ENCODE data around the gene CHRM1.

The CHRM1 gene

DNA sequence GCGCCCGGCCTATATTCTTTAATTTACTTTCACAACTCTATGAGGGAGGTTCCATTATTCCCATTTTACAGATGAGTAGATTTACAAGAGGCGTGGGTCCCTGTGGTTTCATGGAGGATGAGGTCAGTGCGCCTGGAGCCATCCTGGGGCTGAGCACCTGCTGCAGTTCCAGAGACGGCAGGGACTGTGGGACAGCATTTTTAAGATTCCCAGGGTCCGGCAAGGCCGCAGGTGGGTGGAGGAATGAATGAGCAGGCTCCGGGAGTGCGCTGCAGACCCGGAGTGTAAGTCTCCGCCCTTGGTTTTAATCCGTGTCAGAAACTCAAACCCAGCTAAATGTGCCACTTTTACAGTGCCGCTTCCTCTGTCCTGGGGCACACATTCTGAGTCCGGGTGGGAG, 4.1 kb upstream of the CHRM1 start:
- no peak for DNase-seq

DNA sequence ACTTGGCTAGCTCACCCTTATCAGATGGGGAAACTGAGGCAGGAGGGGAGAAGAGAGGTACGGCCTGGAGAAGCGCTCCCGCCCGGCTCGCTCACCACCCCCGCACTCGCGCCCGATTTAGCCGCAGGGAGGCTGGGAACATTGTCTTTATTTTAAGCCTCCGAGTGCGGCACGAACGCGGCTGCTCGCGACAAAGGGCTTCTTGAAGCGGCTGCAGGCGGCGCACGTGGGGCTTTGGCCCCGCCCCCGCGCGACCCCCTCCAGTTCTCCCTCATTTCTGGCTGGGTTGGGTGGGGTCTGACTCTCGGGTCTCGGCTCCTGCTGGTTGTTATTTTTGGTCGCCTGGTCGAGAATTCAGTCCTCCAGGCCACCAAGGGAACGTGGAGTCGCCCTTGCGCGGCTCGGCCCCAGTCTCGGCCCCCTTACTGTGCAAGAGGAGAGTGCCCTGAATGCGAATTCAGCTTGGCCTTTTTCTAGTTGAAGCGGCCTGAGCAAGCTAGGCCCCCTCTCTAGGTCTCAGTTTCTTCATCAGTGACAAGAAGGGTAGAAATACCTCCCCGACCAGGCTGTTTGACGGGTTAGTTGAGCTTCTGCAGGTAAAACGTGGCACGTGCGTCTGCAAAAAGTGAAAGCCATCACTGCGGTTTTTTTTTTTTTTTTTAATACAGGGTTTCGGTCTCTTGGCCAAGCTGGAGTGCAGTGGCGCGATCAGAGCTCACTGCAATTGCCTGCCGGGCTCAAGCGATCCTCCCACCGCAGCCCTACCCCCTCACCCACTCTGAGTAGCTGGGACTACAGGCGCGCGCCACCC, 2.6 kb upstream of the CHRM1 start:
- DNase-seq, result no peak

DNA sequence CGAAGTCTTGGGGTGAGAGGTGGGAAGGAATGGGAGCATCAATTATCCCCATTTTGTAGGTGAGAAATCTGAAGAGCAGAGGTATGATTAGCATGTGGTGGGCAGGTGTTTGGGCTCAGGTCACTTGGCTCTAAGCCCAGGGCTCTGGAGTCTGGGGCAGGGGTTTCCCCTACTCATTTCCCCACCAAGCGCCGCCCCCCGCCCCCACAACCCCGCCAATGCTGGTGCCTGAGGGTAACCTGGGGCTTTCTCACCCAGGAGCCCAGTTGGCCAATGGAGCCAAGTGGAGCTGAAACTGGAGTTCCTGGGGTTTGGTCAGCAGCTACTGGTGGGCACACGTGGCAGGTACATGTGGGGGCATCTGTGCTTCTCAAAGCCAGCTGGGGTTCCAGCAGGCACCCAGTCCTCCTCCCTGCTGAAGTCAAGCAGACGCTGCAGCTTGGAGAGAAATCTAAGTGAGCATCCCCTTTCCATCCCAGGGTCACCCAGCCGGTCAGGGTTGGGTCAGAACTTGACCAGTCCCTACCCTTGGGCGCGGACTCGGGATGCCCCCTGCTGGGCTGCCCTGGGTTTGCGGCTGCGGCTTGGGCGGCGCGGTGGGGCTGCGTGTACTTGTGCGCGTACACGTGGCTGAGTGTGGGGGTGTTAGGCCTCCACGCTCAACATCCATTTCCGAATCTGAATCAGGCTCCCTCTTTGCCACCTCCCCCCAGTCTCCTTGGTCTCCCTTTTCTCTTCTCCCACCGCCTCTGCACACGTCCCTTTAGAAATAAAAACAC, 1.7 kb upstream of the CHRM1 start:
- no peak for DNase-seq

DNA sequence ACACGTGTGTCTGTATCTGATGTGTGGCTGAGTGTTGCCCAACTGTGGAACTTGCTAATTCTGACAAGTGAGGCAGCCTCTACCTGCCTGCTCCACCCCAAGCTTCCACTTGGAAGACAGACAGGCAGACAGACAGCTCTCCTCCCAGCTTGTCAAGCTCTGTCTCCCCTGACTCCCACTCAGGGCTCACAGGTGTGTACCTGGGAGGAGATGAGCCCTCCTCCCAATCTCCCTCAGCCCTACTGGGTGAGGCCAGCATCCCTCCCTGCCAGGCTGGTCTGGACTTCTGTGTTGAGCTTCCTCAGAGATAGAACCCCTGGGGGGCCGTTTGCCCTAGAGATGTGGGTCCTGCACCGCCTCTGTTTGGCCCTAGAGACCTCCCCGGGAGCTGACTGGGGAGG, 1.0 kb upstream of the CHRM1 start:
- no peak for DNase-seq

DNA sequence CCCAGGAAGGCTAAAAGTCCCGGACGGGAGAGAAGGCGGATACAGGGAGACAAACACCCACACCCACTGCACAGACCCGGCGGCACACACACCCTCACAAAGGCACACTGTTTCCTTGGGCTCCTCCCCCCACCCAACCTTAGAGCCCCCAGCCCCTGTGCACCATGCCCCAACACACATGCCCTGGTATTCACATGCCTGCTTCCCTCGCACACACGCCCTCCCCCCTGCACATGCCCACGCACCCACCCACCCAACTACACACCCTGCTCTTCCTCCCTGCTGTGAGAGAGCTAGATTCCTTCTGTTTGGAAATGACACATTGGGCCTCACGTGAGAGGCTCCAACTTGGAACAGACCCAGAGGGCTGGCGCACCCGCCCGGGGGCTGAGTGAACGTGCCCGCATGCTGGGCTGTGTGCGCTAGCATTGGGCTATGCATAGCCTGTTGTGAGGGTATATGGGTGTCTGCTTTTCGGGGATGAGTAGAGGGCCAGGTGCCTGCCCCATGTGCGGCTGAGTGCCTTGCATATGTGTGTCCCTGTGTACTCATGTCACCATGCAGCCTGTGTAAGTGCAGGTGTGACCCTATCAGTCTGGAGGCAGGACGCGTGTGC, 518 bp upstream of the CHRM1 start:
- DNase-seq, result no peak

DNA sequence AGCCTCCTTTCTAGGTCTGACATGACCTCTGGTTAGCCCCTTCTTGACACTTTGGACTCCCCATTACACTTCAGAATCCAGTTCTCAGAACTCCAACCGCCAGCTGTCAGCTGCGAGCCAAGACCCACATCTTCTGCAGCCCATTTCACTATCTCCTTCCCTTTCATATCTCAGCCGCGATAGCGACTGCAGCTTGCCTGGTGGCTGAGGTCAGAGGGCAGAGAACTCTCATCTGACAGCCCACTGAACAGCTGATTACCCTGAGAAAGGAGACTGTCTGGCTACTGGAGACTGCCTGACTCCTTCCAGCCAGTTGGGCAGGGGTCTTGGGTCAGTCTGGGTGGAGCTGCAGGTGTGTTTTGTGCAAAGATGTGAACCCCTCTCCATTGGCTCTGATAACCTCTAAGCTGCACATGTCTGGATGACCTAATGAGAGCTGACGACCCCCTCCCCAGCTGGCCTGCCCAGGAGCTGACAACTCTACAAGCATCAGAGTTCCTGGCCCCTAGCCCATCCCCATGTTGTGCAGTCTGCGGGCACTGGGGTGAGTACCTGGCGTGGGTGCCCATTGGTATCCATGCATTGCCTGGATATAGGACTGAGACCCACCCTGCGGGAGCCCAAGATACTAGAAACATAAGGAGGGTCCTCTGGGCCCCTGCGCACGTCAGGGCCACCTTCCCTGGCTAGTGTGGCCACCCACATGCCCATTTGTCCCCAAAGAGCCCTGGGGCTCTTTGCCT, 1.1 kb downstream of the CHRM1 start:
- no peak for DNase-seq

DNA sequence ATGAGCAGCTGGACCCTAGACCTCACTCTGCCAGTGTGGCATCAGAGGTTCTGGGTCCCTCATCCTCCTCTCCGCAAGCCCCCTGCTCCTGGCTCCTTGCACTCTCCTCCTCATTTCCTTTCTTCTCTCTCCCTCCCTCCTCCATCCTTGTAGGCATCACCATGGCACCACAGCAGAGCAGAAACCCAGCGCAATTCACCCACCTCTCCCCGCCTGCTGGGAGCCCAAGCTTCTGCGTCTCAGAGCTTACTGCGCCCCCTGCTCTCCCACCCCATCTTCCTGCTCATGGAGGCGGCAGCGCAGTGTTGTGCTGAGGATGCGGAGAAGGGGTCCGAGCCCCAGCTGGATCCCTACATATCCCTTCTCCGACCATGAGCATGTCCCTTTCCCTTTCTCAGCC, 1.7 kb downstream of the CHRM1 start:
- no peak for DNase-seq

DNA sequence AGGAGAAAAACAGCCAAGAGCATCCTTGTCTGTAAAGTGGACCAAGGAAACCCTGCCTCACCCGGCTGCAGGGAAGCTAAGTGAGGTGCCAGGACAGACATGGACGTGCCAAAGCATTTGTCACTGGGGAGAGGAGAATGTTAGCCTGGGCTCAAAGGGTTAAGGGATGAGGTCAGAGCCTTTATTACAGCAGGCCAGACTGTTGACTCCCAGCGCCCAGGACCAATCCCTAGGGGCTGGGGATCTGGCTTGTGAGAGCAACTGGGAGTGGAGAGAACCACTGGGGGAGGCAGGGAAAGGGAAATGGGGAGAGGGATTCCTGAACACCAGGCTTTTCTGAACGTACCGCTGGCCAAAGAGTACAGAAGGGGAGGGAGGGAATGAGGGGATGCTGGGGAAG, 2.6 kb downstream of the CHRM1 start:
- DNase-seq, result no peak

DNA sequence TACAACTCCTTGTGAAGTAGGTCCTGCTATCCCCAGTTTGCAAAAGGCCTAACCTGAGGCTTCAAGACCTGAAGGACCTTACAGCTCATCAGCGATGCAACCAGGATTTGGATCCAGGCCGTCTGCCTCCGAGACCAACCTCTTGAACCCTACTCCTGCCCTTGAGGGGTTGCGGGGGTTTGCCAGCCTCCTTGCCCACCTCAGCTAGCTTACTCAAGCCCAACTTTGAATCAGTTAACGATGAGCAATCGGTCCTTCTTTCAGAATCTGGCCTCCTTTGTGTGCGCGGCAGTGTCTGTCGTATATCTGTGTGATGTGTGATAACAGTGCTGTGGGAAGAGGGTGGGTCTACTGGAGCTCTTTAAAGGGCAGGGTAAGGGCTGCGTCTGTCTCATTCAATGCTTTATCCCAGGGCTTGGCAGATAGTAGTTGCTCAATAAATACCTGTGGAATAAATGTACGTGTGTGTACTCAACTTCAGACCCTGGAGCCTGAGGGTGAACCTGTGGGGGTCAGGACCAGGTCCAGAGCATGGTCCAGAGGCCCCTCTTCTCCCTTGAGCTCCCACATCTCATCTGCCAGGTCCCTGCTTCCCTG, 3.2 kb downstream of the CHRM1 start:
- DNase-seq, result no peak

DNA sequence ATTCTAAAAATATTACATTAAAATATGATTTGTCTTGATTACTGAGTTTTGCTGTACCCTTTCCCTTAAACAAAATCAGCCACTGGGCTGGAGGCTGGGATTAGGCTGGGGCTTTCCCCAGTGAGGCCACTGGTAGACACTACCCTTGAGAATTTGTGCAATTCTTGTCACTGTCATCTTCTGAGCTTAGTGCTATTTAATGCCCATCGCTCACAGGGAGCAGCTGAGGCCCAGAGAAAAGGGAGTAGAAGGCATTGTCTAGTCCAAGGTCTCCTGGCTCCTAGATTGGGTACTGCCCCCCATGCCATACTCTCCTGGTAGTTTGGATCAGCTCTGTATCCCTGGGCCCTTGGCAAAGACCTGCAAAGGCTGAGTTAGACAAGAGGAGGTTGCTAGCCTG, 6.7 kb downstream of the CHRM1 start:
- no peak for DNase-seq

DNA sequence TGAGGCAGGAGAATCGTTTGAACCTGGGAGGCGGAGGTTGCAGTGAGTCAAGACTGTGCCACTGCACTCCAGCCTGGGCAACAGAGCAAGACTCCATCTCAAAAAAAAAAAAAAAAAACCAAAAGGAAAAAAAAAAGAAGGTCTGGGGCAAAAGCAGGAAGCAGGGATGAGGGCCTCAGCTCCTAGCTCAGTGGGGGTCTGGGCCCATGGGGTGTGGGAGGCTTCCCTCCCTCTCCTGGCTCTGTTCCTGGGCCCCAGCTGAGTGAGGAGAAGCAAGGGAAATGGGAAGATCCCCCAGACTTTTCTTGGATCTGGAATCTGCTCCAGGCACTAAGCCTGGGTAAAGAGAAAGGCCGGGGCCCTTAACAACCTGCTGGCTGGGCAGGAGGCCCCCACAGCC, 8.9 kb downstream of the CHRM1 start:
- no peak for DNase-seq

DNA sequence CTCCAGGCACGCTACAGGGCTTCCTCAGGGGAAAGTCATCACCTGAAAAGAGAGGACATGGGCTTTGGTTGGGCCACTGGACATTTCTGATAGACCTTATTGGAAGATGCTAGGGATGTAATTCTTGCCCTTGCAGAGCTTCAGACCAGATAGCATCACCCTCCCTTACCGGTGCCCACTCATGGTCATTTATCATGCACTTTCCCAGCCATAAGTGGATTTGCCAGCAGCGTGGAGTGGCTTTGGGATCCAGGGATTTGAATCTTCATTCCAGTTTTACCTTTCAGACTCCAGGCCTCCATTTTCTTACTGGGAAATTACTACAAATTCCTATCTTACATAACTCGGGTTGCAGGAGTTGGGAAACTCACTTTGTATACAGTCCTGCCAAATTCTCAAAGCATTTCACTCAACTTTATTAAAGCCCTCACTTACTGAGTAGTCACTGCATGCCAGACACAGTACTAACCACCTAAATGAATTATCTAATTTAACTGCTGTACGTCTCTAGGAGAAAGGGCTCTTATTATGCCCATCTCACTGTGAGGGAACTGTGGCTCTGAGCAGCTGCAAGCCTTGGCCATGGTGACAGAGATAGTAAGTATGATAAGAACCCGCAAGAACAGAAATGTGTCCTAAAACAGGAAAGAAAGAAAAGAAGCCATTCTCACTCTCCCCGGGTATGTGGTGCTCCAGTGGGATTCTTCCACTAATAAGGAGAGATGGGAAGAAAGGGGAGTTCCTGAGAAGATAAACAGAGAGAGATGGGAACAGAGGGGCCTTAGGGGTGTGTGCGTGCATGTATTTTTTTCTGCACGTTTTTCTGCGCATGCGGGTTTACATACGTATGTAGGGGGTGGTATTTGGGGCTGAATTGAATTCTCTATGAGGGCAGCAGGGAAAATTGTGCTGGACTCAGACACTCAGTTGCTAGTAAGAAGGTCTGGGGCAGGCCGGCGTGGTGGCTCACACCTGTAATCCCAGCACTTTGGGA, 9.7 kb downstream of the CHRM1 start:
- DNase-seq, result no peak

DNA sequence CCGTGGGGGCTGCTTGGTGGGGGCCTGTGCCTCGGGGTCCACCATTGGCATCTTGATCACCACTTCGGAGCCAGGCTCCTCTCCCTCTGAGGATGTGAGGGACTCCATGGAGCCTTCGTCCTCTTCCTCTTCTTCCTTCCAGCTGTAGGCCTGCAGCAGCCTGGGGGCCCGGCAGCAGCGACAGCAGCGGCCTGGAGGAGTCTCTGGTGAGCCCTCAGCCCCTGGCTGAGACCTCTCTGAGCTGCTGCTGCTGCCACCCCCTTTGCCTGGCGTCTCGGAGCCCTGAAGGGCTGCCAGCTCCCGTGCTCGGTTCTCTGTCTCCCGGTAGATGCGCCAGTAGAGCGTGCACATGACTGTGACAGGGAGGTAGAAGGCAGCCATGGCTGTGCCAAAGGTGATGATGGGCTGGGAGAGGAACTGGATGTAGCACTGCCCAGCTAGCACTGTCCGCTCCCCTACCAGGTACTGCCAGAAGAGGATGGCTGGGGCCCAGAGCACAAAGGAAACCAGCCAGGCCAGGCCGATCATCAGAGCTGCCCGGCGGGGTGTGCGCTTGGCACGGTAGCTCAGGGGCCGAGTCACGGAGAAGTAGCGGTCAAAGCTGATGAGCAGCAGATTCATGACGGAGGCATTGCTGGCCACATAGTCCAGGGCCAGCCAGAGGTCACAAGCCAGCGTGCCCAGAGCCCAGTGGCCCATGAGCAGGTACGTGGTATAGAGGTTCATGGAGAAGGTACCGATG, 10.9 kb downstream of the CHRM1 start:
- DNase-seq, result no peak

DNA sequence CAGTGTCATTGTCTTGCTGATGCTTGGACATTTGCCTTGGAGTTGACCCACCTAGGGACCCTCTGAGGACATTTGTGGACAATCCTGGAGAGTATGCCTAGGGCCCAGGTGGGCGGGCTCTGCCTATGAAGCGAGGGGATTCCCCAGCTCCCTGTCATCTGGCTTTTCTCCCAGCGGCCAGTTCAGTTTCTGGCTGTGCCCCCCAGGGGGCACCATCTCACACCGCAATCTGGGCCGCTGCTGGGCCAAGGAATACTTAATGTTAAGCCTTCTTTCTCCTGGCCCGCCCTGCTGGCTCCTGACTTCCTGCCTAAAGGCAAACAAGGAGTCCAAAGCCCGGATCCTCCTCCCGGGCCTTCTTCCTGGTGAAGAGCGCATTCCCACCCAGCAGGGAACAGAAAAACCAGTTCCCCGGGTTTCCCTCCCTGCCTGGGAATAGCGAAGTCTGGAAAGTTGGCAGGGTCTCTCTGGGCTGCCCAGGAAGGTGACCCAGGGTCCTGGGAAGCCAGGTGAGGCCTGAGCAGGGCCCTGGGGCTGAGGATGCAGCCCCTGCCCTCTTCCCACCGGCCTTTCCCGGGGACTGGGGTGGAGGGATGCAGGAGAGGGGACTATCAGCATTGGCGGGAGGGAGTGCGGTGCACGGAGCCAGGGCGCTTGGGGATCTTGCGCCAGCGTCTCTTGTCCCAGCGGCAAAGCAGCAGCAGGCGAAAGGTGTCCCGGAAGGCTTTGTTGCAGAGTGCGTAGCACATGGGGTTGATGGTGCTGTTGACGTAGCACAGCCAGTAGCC, 11.9 kb downstream of the CHRM1 start:
- no peak for DNase-seq

DNA sequence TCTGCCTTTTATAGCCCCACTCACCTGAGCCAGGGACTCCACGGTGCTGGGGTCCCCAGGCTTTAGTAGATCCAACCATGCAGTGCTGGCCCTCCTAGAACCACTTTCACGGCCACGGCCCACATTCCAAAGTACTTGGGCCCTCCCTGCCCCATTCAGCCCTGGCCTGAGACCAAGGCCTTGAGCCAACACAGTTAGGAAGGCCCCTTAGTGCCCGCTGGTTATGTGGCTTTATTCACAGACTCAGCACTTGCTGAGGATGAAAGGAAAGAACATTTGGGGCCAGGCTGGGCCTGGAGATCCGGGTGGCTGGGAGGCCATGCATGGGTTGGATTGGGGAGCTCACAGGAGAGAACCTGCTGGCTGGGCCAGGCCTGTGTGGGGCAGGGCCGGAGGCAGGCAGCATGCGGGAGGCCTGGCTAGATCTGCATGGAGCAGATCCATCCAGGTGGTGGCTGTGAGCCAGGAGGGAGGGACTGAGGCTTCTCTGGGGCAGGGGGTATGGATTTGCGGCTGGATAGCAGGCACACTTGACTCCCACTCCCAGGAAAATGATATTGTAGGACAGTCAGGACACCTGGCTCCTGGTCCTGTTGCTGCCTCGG, 12.6 kb downstream of the CHRM1 start:
- no peak for DNase-seq

DNA sequence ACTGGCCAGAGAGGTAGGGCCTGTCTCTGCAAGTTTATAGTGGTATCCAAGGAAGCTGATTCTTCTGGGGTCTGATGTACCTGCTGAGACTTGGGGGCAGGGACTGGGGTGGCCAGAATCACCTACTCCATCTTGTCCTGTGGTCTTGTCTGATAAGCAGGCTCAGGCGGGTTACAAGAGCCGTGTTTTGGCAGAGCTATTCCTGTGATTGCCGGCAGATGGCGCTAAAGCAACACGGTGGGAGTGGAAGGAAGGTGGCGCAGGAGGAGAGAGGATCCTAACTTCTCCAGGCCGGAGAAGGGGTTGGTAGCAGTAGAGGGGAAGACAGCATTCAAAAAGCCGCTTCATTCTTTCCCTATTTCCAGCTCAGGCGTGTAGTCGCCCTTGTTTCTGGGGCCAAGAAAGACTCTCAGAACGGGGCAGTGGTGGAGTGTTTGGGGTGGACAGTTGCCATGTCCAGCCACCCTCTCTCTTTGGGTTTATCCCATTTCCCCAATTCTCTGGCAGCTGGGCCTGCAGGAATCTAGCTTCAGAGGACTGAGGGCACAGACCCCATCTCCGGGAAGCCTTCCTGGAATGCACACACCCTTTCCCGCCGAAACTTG, 15.1 kb downstream of the CHRM1 start:
- peak; percentile 71 for DNase-seq

DNA sequence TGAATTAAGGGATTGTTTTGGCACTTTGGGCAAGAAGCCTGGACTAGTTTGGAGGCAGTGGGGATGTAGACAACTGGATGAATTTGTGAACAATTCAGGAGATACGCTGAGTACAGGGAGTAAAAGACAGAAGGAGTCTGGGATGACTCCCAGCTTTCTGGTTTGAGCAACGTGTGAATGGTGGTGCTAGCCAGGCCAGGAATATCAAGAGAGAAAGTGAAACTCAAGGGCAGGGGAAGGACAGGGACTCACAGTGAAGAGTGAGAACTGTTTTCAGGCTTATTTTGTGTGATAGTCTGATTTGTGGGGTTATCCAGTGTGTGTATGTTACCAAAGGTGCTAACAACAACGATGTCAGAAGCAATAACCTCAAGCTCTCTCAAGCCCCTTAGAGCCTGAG, 15.9 kb downstream of the CHRM1 start:
- DNase-seq, result no peak

DNA sequence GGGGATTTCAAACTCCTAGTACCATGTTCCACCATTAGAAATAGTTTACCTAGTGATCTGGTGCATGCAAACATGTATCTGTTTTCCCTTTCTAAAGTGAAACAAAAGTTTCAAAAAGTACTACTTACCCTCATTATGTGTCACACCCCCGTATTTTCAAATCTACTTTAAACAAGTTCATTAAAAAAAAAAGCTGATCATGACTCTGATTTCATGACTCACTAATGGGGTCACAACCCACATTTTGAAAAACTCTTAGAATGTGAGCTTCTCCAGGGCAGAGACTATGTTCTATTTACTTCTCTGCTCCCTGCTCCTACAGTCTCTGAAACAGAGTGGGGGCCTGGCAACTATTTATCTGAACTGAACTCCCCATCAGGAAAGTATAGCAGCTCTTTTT, 18.2 kb downstream of the CHRM1 start:
- no peak for DNase-seq

DNA sequence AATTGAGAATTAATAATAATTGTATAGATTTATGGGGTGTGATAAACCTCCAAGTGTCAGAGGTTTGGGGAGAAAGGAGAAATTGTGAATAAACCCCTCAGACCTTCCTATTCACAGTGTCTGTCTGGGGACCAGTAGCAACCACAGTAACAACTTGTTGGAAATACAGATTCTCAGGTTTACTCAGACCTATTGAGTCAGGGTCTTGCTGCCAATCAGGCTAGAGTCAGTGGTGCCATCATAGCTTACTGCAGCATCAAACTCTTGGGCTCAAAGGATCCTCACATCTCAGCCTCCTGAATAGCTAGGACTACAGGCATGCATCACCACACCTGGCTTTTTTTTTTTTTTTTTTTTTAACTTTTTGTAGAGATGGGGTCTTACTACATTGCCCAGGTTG, 23.1 kb downstream of the CHRM1 start:
- no peak for DNase-seq
